GM21786 (cell line): ENCODE data around the gene FTH1.

Experiments
- ATAC-seq: cut with Tn5 transposase; IDR thresholded peaks from one replicate; pipeline ENCODE4 v1.9.1; 2021; ENCODE audit not compliant: unreplicated experiment

The FTH1 gene

GRCh38 chr11:61917334-61918109, 49.9 kb downstream of the FTH1 start, which contains the start of gene RAB3IL1:
TSS of gene RAB3IL1 (minus strand) at chr11:61917566. CDS start at chr11:61917367, 199 bp downstream.
- ATAC-seq: no peak

GRCh38 chr11:61916737-61917333, 50.6 kb downstream of the FTH1 start:
- ATAC-seq: no peak

GRCh38 chr11:61914471-61915171, 52.8 kb downstream of the FTH1 start:
- ATAC-seq: no peak
